ENCODE measurements around the gene FOXI2.

FOXI2 gene

DNA sequence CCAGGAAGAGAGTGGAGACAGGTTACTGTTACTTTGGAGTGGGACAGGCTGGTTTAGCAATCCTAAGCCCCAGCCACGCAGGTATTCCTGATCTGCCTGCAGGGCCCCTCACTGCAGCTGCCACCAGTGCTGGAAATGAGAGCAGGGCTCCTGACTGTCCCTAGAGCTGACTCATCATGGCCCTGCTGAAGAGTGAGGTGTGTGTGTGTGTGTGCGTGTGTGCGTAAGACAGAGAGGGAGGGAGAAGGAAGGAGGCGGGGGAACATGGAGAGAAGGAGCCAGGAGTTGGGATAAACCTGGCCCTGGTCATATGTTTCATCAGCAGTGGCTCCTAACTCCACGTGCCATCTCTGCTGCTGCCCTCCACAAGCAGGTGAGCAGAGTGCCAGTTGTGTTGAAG, 3.6 kb downstream of the FOXI2 start:
- DNase-seq (ENCODE audit: low read depth, low spot score) = no peak
- no CpG with 5 or more reads among the region's 5 CpGs for WGBS (ENCODE audit: insufficient coverage, insufficient read length)
- H3K9me3 ChIP-seq (ENCODE audit: control insufficient read depth, insufficient read depth, low read length) = no peaks in the 10 kb centered on the region
- H3K36me3 ChIP-seq (ENCODE audit: control insufficient read depth, insufficient read depth, low read length) = no peaks in the 10 kb centered on the region
- peaks cover 20% of the 10 kb centered on the region for H3K27me3 ChIP-seq (ENCODE audit: control insufficient read depth, insufficient read depth, low read length)
- peaks cover 2% of the 10 kb centered on the region; the same call in 1 of the 2 replicates for H3K4me1 ChIP-seq (ENCODE audit: control insufficient read depth, insufficient read depth, low read length)
- no peak overlapping the region for H3K4me3 ChIP-seq (ENCODE audit: low read length)
- H3K27ac ChIP-seq (ENCODE audit: low read length) = no peak overlapping the region

GRCh38 chr10:127743205-127743604, 6.2 kb downstream of the FOXI2 start:
- peaks cover under 1% of the 10 kb centered on the region; the same call in 1 of the 2 replicates for H3K4me1 ChIP-seq (ENCODE audit: control insufficient read depth, insufficient read depth, low read length)
- no peak overlapping the region for H3K4me3 ChIP-seq (ENCODE audit: low read length)
- H3K27me3 ChIP-seq (ENCODE audit: control insufficient read depth, insufficient read depth, low read length) = peaks cover 9% of the 10 kb centered on the region
- H3K36me3 ChIP-seq (ENCODE audit: control insufficient read depth, insufficient read depth, low read length) = no peaks in the 10 kb centered on the region
- H3K27ac ChIP-seq (ENCODE audit: low read length) = no peak overlapping the region
- H3K9me3 ChIP-seq (ENCODE audit: control insufficient read depth, insufficient read depth, low read length) = no peaks in the 10 kb centered on the region
- no CpG with 5 or more reads among the region's 3 CpGs for WGBS (ENCODE audit: insufficient coverage, insufficient read length)
- DNase-seq (ENCODE audit: low read depth, low spot score) = no peak

- Histone ChIP-seq H3K27ac (ENCODE audit: low read length) (no peak overlapping the region), H3K4me3 (ENCODE audit: low read length) (no peak overlapping the region), H3K4me1 (ENCODE audit: control insufficient read depth, insufficient read depth, low read length) (no peaks in the 10 kb centered on the region), H3K9me3 (ENCODE audit: control insufficient read depth, insufficient read depth, low read length) (no peaks in the 10 kb centered on the region), H3K27me3 (ENCODE audit: control insufficient read depth, insufficient read depth, low read length) (no peaks in the 10 kb centered on the region), H3K36me3 (ENCODE audit: control insufficient read depth, insufficient read depth, low read length) (no peaks in the 10 kb centered on the region)
- DNase-seq (ENCODE audit: low read depth, low spot score) = no peak
- no CpG with 5 or more reads among the region's 9 CpGs for WGBS (ENCODE audit: insufficient coverage, insufficient read length)
Observed at GRCh38 chr10:127744956-127745355, 8.0 kb downstream of the FOXI2 start.

DNA sequence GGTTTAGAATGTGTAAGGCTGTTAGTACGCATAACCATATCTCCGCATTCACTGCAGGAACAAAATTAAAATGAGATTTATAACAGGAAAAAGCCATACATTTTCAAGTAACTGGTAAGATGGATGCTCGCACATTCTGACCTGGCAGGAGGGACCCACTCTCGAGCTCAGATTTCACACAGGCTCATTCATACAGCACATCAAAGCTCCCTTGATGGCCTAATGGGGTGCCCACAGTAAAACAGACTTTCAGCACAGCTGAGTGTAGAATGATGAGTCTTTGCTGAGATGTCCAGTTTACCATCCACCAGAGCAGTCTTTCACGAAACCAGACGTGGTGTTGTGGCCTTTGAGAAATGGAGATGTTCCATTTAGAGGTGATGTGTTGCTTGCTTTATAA, 8.9 kb downstream of the FOXI2 start:
- Histone ChIP-seq H3K27ac (ENCODE audit: low read length) (no peak overlapping the region), H3K9me3 (ENCODE audit: control insufficient read depth, insufficient read depth, low read length) (no peaks in the 10 kb centered on the region), H3K4me1 (ENCODE audit: control insufficient read depth, insufficient read depth, low read length) (no peaks in the 10 kb centered on the region), H3K36me3 (ENCODE audit: control insufficient read depth, insufficient read depth, low read length) (no peaks in the 10 kb centered on the region), H3K4me3 (ENCODE audit: low read length) (no peak overlapping the region), H3K27me3 (ENCODE audit: control insufficient read depth, insufficient read depth, low read length) (no peaks in the 10 kb centered on the region)
- no CpG with 5 or more reads among the region's 6 CpGs for WGBS (ENCODE audit: insufficient coverage, insufficient read length)
- no peak for DNase-seq (ENCODE audit: low read depth, low spot score)

DNA sequence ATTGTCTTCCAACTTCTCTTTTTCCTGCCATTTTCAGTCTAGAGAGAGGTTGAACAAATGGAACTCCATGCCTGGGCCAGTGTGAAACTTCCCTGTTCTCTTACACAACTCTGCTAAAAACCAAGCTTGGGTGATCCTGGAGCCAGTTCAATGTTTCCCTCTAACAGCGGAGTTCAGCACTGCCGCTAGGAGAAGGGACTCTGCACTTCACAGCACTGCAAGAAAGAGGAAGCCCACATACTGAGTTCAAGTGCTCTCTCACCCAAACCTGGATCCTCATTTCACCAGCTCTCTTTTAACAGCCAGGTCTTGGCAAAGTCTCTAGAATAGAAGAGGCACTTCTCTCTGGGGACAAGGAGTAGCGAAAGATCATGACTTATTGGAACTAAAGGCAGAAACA, 18.8 kb downstream of the FOXI2 start:
- H3K27ac ChIP-seq (ENCODE audit: low read length) = no peak overlapping the region
- H3K9me3 ChIP-seq (ENCODE audit: control insufficient read depth, insufficient read depth, low read length) = no peaks in the 10 kb centered on the region
- no peaks in the 10 kb centered on the region for H3K4me1 ChIP-seq (ENCODE audit: control insufficient read depth, insufficient read depth, low read length)
- no peaks in the 10 kb centered on the region for H3K36me3 ChIP-seq (ENCODE audit: control insufficient read depth, insufficient read depth, low read length)
- no peaks in the 10 kb centered on the region for H3K27me3 ChIP-seq (ENCODE audit: control insufficient read depth, insufficient read depth, low read length)
- no CpG with 5 or more reads among the region's 3 CpGs for WGBS (ENCODE audit: insufficient coverage, insufficient read length)
- DNase-seq (ENCODE audit: low read depth, low spot score) = no peak
- H3K4me3 ChIP-seq (ENCODE audit: low read length) = no peak overlapping the region

- no peak for DNase-seq (ENCODE audit: low read depth, low spot score)
- Histone ChIP-seq H3K27me3 (ENCODE audit: control insufficient read depth, insufficient read depth, low read length) (no peaks in the 10 kb centered on the region), H3K4me1 (ENCODE audit: control insufficient read depth, insufficient read depth, low read length) (no peaks in the 10 kb centered on the region), H3K36me3 (ENCODE audit: control insufficient read depth, insufficient read depth, low read length) (no peaks in the 10 kb centered on the region), H3K27ac (ENCODE audit: low read length) (no peak overlapping the region), H3K4me3 (ENCODE audit: low read length) (no peak overlapping the region), H3K9me3 (ENCODE audit: control insufficient read depth, insufficient read depth, low read length) (no peaks in the 10 kb centered on the region)
- no CpG with 5 or more reads among the region's 2 CpGs for WGBS (ENCODE audit: insufficient coverage, insufficient read length)
Observed at GRCh38 chr10:127756264-127756663, 19.3 kb downstream of the FOXI2 start.

DNA sequence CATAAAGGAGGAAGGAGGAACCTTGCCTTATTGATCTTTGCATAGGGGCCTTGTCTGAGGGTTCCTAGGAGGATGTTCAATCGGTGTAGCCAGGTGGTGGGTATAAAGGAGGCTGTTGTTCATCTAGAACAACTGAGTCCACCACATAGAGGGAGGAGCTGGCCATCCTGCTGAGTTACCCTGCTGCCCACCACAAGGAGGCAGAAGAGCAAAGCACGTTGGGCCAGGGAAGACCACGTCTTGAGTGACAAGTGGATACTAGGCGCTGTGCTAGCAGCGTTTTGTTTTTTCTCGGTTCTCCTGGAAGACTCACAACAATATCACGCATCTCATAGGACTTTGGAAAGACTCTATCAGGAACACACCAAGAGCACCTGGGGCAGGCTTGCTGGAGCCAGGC, 20.0 kb downstream of the FOXI2 start:
- DNase-seq (ENCODE audit: low read depth, low spot score) = no peak
- Histone ChIP-seq H3K27me3 (ENCODE audit: control insufficient read depth, insufficient read depth, low read length) (no peaks in the 10 kb centered on the region), H3K9me3 (ENCODE audit: control insufficient read depth, insufficient read depth, low read length) (no peaks in the 10 kb centered on the region), H3K36me3 (ENCODE audit: control insufficient read depth, insufficient read depth, low read length) (no peaks in the 10 kb centered on the region), H3K4me1 (ENCODE audit: control insufficient read depth, insufficient read depth, low read length) (no peaks in the 10 kb centered on the region), H3K27ac (ENCODE audit: low read length) (no peak overlapping the region), H3K4me3 (ENCODE audit: low read length) (no peak overlapping the region)
- WGBS (ENCODE audit: insufficient coverage, insufficient read length) = no CpG with 5 or more reads among the region's 7 CpGs

DNA sequence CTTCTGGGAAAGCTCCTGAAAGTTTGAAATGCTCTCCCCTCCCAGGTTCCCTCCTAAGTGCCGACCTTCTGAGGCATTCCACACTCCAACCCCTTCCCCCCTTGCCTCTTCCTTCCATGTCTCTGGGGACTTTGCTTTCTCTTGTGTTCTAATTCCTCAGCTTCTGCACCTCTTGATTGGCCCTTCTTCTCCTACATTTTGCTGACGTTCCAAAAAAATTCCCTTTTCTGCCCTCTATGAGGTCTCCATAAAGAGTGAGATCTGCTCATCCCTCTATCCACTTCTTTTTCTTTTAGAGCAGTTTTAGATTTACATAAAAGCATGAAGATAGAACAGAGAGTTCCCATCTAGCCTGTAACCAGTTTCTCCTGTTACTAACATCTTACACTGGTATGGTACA, 22.3 kb downstream of the FOXI2 start:
- H3K9me3 ChIP-seq (ENCODE audit: control insufficient read depth, insufficient read depth, low read length) = no peaks in the 10 kb centered on the region
- H3K27me3 ChIP-seq (ENCODE audit: control insufficient read depth, insufficient read depth, low read length) = no peaks in the 10 kb centered on the region
- no peak for DNase-seq (ENCODE audit: low read depth, low spot score)
- H3K36me3 ChIP-seq (ENCODE audit: control insufficient read depth, insufficient read depth, low read length) = no peaks in the 10 kb centered on the region
- WGBS (ENCODE audit: insufficient coverage, insufficient read length) = no CpG with 5 or more reads among the region's 2 CpGs
- H3K4me3 ChIP-seq (ENCODE audit: low read length) = no peak overlapping the region
- no peaks in the 10 kb centered on the region for H3K4me1 ChIP-seq (ENCODE audit: control insufficient read depth, insufficient read depth, low read length)
- H3K27ac ChIP-seq (ENCODE audit: low read length) = no peak overlapping the region

DNA sequence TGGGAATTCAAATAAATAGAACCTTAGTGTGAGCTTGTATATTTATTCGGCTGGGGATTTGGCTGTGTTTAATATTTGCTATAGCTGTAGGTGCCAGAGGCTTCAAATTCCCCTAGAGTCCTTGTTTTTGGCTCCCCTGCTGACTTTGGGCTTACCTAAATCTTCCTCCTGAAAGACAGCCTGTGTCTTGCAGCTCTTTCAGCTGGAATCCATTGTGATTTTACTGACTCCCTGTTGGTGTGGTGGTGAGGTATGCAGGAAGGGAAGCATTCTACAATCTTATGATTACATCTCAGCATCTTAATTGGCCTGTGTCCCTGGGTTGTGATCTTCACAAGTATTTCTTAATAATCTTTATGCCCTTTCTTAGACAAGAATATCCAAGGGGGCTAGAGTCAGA, 25.9 kb downstream of the FOXI2 start:
- no CpG with 5 or more reads among the region's 1 CpG for WGBS (ENCODE audit: insufficient coverage, insufficient read length)
- DNase-seq (ENCODE audit: low read depth, low spot score) = no peak
- Histone ChIP-seq H3K36me3 (ENCODE audit: control insufficient read depth, insufficient read depth, low read length) (no peaks in the 10 kb centered on the region), H3K9me3 (ENCODE audit: control insufficient read depth, insufficient read depth, low read length) (no peaks in the 10 kb centered on the region), H3K4me3 (ENCODE audit: low read length) (no peak overlapping the region), H3K27ac (ENCODE audit: low read length) (no peak overlapping the region), H3K27me3 (ENCODE audit: control insufficient read depth, insufficient read depth, low read length) (no peaks in the 10 kb centered on the region), H3K4me1 (ENCODE audit: control insufficient read depth, insufficient read depth, low read length) (no peaks in the 10 kb centered on the region)

GRCh38 chr10:127774766-127775559, 38.0 kb downstream of the FOXI2 start:
- H3K9me3 ChIP-seq (ENCODE audit: control insufficient read depth, insufficient read depth, low read length) = no peaks in the 10 kb centered on the region
- DNase-seq (ENCODE audit: low read depth, low spot score) = no peak
- H3K27me3 ChIP-seq (ENCODE audit: control insufficient read depth, insufficient read depth, low read length) = no peaks in the 10 kb centered on the region
- no CpG with 5 or more reads among the region's 10 CpGs for WGBS (ENCODE audit: insufficient coverage, insufficient read length)
- no peaks in the 10 kb centered on the region for H3K4me1 ChIP-seq (ENCODE audit: control insufficient read depth, insufficient read depth, low read length)
- no peaks in the 10 kb centered on the region for H3K36me3 ChIP-seq (ENCODE audit: control insufficient read depth, insufficient read depth, low read length)
- no peak overlapping the region for H3K4me3 ChIP-seq (ENCODE audit: low read length)
- no peak overlapping the region for H3K27ac ChIP-seq (ENCODE audit: low read length)

DNA sequence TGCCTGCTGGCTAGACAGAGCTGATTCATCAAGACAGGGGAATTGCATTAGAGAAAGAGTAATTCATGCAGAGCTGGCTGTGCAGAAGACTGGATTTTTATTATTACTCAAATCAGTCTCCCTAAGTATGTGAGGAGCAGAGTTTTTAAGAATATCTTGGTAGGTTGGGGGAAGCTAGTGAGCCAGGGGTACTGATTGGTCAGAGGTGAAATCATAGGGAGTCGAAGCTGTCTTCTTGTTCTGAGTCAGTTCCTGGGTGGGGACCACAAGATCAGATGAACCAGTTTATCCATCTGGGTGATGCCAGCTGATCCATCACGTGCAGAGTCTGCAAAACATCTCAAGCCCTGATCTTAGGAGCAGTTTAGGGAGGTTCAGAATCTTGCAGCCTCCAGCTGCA, 39.8 kb downstream of the FOXI2 start:
- H3K4me3 ChIP-seq (ENCODE audit: low read length) = no peak overlapping the region
- no peaks in the 10 kb centered on the region for H3K4me1 ChIP-seq (ENCODE audit: control insufficient read depth, insufficient read depth, low read length)
- no peak overlapping the region for H3K27ac ChIP-seq (ENCODE audit: low read length)
- no peak for DNase-seq (ENCODE audit: low read depth, low spot score)
- no peaks in the 10 kb centered on the region for H3K9me3 ChIP-seq (ENCODE audit: control insufficient read depth, insufficient read depth, low read length)
- WGBS (ENCODE audit: insufficient coverage, insufficient read length) = no CpG with 5 or more reads among the region's 2 CpGs
- no peaks in the 10 kb centered on the region for H3K27me3 ChIP-seq (ENCODE audit: control insufficient read depth, insufficient read depth, low read length)
- H3K36me3 ChIP-seq (ENCODE audit: control insufficient read depth, insufficient read depth, low read length) = no peaks in the 10 kb centered on the region

Measured in iPS DF 6.9 (cell line).